ENCODE results near the gene PCDH18. TPM values are rescaled to one million over a fixed set of nuclear protein-coding genes. Genes with fewer than 3 reads are reported as not detected.

Gene PCDH18
- total RNA-seq, 1 donor from 2014 or later, result 93.9 TPM

GRCh38 chr4:137471895-137472294 is 60.4 kb downstream of the PCDH18 start:
- no peak for DNase-seq (ENCODE audit: low spot score)

- DNase-seq (ENCODE audit: low spot score), result no peak
Observed at GRCh38 chr4:137471461-137471860, 60.8 kb downstream of the PCDH18 start.

GRCh38 chr4:137470806-137471205 is 61.5 kb downstream of the PCDH18 start:
- DNase-seq (ENCODE audit: low spot score), result no peak
